RWPE1 (cell line): ENCODE results near the gene CDHR3.
A peak's percentile ranks its signal among the peaks of the same experiment; 100 is the strongest.

Experiments used
- CTCF ChIA-PET: fragments of 350-600 bp; sonication (Branson Sonifier 250); formaldehyde crosslinking; extraction: SDS; loops from one replicate; lab custom pipeline; 2021; lab: Yijun Ruan, JAX
- POLR2A ChIA-PET: fragments of 400-600 bp; formaldehyde crosslinking; extraction: SDS; loops from one replicate; lab custom pipeline; 2020; ENCODE audit warnings: antibody characterized with exemption; ENCODE audit not compliant: low non-redundant PET; lab: Yijun Ruan, JAX
- DNase-seq: peaks from one replicate; pipeline ENCODE4 v3.0.0; 2012; ENCODE audit warnings: low spot score
- H3K27ac ChIP-seq: fragments of 450-650 bp; 2 replicates; pipeline ENCODE4 v1.5.1; 2017
- CTCF ChIP-seq: fragments of 450-650 bp; conservative IDR thresholded peaks from 2 replicates; pipeline ENCODE4 v1.5.1; 2017; ENCODE audit warnings: low read depth, mild to moderate bottlenecking

The CDHR3 gene

DNA sequence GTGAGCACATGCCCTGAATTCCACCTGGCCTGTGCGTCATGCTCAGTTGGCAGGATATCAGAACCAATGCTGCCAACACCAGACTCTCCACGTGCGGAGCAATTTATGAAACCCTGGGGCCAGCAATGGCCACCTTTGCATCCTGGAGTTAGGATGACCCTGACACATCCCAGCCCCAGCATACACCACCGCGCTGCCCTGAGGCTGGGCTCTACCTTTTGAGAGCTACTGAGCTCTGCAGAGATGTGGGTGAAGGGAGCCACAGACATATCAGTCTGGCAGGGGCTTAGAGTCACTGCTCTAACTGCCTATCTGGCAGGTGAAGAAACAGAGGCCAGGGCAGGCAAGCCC is 107.1 kb downstream of the CDHR3 start:
- no peak for TF ChIP-seq CTCF
- CTCF ChIA-PET = interaction anchor here (1.1 kb wide), 1 partner anchor 12 kb away, joined by 3 read pairs; no protein-coding TSS in a partner anchor
- POLR2A ChIA-PET = no interaction called here
- peak overlapping the region; percentile 92 for H3K27ac ChIP-seq
- peak; percentile 73 for DNase-seq

- no peak for DNase-seq
- no peak for TF ChIP-seq CTCF
- CTCF ChIA-PET = interaction anchor here (1.0 to 1.5 kb wide), 3 partner anchors 9 to 12 kb away, joined by 3 to 8 read pairs (median 3); no protein-coding TSS in a partner anchor
- H3K27ac ChIP-seq = peak overlapping the region; percentile 92
- POLR2A ChIA-PET = no interaction called here
Measured at GRCh38 chr7:106070567-106071254, 107.6 kb downstream of the CDHR3 start.

GRCh38 chr7:106071356-106071998 is 108.4 kb downstream of the CDHR3 start:
- CTCF ChIA-PET = interaction anchor here (0.6 to 1.5 kb wide), 4 partner anchors 9 to 106 kb away, joined by 3 to 8 read pairs (median 6); no protein-coding TSS in a partner anchor
- POLR2A ChIA-PET = interaction anchor here (1.1 kb wide), 1 partner anchor 13 kb away, joined by 4 read pairs; no protein-coding TSS in a partner anchor
- TF ChIP-seq CTCF = no peak
- H3K27ac ChIP-seq = peak overlapping the region; percentile 92
- DNase-seq = peak; percentile 43

- ChIA-PET CTCF (interaction anchor here (0.6 to 1.5 kb wide), 5 partner anchors 10 to 273 kb away, joined by 3 to 8 read pairs (median 3); no protein-coding TSS in a partner anchor), POLR2A (interaction anchor here (1.1 kb wide), 1 partner anchor 14 kb away, joined by 4 read pairs; no protein-coding TSS in a partner anchor)
- peak overlapping the region; percentile 92 for H3K27ac ChIP-seq
- no peak for TF ChIP-seq CTCF
- DNase-seq = no peak
Measured at GRCh38 chr7:106071999-106072714, 109.1 kb downstream of the CDHR3 start.

DNA sequence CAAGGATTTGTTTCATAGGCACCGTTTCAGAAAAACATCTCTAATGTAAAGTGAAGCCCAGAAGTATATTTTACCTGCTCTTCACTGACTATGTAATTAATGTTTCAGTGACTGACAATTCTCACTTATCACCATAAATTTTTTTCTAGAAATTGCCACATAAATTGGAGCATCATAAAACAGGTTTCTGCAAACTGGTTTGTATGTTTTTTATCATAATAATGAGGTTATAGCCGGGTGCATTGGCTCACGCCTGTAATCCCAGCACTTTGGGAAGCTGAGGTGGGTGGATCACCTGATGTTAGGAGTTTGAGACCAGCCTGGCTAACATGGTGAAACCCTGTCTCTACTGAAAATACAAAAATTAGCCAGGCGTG is 109.6 kb downstream of the CDHR3 start:
- ChIA-PET CTCF (interaction anchor here (0.6 to 1.5 kb wide), 2 partner anchors 81 to 273 kb away, joined by 3 to 8 read pairs; no protein-coding TSS in a partner anchor), POLR2A (interaction anchor here (1.5 kb wide), 1 partner anchor 39 kb away, joined by 3 read pairs; the partner anchor contains the start of gene SYPL1)
- H3K27ac ChIP-seq = no peak overlapping the region
- DNase-seq = no peak
- no peak for TF ChIP-seq CTCF

- H3K27ac ChIP-seq = peak overlapping the region; percentile 17; the same call in 1 of the 2 replicates
- POLR2A ChIA-PET = interaction anchor here (1.5 kb wide), 1 partner anchor 38 kb away, joined by 3 read pairs; the partner anchor contains the start of gene SYPL1
- CTCF ChIA-PET = interaction anchor here (0.6 kb wide), 1 partner anchor 1258 kb away, joined by 4 read pairs; no protein-coding TSS in a partner anchor
- TF ChIP-seq CTCF = no peak
- DNase-seq = no peak
Measured at GRCh38 chr7:106073701-106074100, 110.6 kb downstream of the CDHR3 start.
